Measurements from ENCODE around the gene HEG1. TPM values are rescaled to one million over a fixed set of nuclear protein-coding genes. Genes with fewer than 3 reads are reported as not detected.

The HEG1 gene
- total and polyA plus RNA-seq, 2 of the 4 experiments (the other 2 are of a cell fraction), result 25.6 to 43.4 TPM

- no peak overlapping the region for H2AFZ ChIP-seq (replicated peaks; ENCODE audit: low read length, poor library complexity)
- H3K4ac ChIP-seq (ENCODE audit: low read depth, low read length), result no peak overlapping the region
- no peak overlapping the region for H2AK9ac ChIP-seq (replicated peaks; ENCODE audit: low read depth, low read length, poor library complexity)
- peaks cover 13% of the 10 kb centered on the region for H3K4me1 ChIP-seq (ENCODE audit: control insufficient read depth, insufficient read depth, low read length)
- no peak overlapping the region for H3K18ac ChIP-seq (ENCODE audit: low read depth, low read length)
- H3K9ac ChIP-seq (ENCODE audit: low read depth, low read length), result no peak overlapping the region
- H3K27ac ChIP-seq (ENCODE audit: insufficient read depth, low read length), result no peak overlapping the region
- peaks cover 21% of the 10 kb centered on the region for H3K36me3 ChIP-seq (ENCODE audit: control insufficient read depth, insufficient read depth, low read length)
- H2BK15ac ChIP-seq (ENCODE audit: low read depth, low read length), result no peak overlapping the region
- H2BK20ac ChIP-seq (ENCODE audit: low read depth, low read length), result no peak overlapping the region
- intact Hi-C loops (cut with micrococcal nuclease), result no loop called here
- no peak overlapping the region for H3K56ac ChIP-seq (ENCODE audit: extremely low read depth, insufficient read depth, low read length)
- no peaks in the 10 kb centered on the region for H3K9me3 ChIP-seq (ENCODE audit: control insufficient read depth, insufficient read depth, low read length)
- H3K4me3 ChIP-seq (ENCODE audit: insufficient read depth, low read depth, low read length), result no peak overlapping the region
- H3K27me3 ChIP-seq (ENCODE audit: control insufficient read depth, insufficient read depth, low read length), result no peaks in the 10 kb centered on the region
- in situ Hi-C loops (cut with MboI; ENCODE audit: low sequenced_read_pairs), result no loop called here
- H4K91ac ChIP-seq (ENCODE audit: insufficient read depth, low read depth, low read length), result no peak overlapping the region
- no peak overlapping the region for H2AK5ac ChIP-seq (ENCODE audit: low read depth, low read length)
- H4K5ac ChIP-seq (ENCODE audit: low read depth, low read length), result no peak overlapping the region
- ChIA-PET CTCF (no interaction called here), POLR2A (ENCODE audit: unreplicated experiment) (no interaction called here)
- dilution Hi-C loops (cut with HindIII; ENCODE audit: low sequenced_read_pairs, unreplicated experiment), result no loop called here
- H4K20me1 ChIP-seq (ENCODE audit: insufficient read depth, low read length), result peaks cover 68% of the 10 kb centered on the region
- no peak overlapping the region for H4K8ac ChIP-seq (ENCODE audit: low read depth in 2 of 2, low read length in 2 of 2)
- no peak for TF ChIP-seq POLR2A (IDR thresholded peaks at IDR 0.05; ENCODE audit: low read depth, low read length)
- TF ChIP-seq CTCF (conservative IDR thresholded peaks at IDR 0.05; ENCODE audit: low read depth, low read length), result no peak
- TF ChIP-seq MAFK (IDR thresholded peaks at IDR 0.05; ENCODE audit: low read depth, low read length), result no peak
- TF ChIP-seq CHD1 (IDR thresholded peaks at IDR 0.05; ENCODE audit: low read depth, low read length), result no peak
- TF ChIP-seq SMC3 (IDR thresholded peaks at IDR 0.05; ENCODE audit: low read depth, low read length), result no peak
- TF ChIP-seq RAD21 (IDR thresholded peaks at IDR 0.05; ENCODE audit: low read length), result no peak
- no peak for TF ChIP-seq NFE2L2 (IDR thresholded peaks at IDR 0.05; ENCODE audit: low read depth, low read length)
- TF ChIP-seq MXI1 (IDR thresholded peaks at IDR 0.05; ENCODE audit: borderline replicate concordance, low read depth, low read length), result no peak
- TF ChIP-seq, protein P1, sequence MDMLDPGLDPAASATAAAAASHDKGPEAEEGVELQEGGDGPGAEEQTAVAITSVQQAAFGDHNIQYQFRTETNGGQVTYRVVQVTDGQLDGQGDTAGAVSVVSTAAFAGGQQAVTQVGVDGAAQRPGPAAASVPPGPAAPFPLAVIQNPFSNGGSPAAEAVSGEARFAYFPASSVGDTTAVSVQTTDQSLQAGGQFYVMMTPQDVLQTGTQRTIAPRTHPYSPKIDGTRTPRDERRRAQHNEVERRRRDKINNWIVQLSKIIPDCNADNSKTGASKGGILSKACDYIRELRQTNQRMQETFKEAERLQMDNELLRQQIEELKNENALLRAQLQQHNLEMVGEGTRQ (IDR thresholded peaks at IDR 0.05; ENCODE audit: low read depth, low read length), result no peak
- no peak for TF ChIP-seq CEBPB (IDR thresholded peaks at IDR 0.05; ENCODE audit: low read depth, low read length)
- TF ChIP-seq FOS (IDR thresholded peaks at IDR 0.05; ENCODE audit: low read depth, low read length), result no peak
- TF ChIP-seq RFX5 (IDR thresholded peaks at IDR 0.05; ENCODE audit: low read depth, low read length), result no peak
- no peak for TF ChIP-seq RCOR1 (IDR thresholded peaks at IDR 0.05; ENCODE audit: insufficient replicate concordance, low read length)
- no peak for TF ChIP-seq ELK1 (IDR thresholded peaks at IDR 0.05; ENCODE audit: borderline replicate concordance, low read depth, low read length)
- peaks cover 51 to 76% of the 10 kb centered on the region in 2 experiments for H3K79me1 ChIP-seq (ENCODE audit: low read depth in 1 of 2, low read length in 2 of 2)
- WGBS, 2 experiments (ENCODE audit: extremely low coverage in 2 of 2, insufficient read length in 1 of 2), result 100% methylated on average over 1 of the region's 5 CpGs; no CpG with 5 or more reads in 1 of the 2 experiments
- H3K14ac ChIP-seq (replicated peaks; ENCODE audit: low read depth, low read length), result no peak overlapping the region
- no TSS peak for BruUV-seq (replicated peaks)
- H2BK5ac ChIP-seq (ENCODE audit: low read depth, low read length, poor library complexity, severe bottlenecking), result no peak overlapping the region
- DNase-seq (no peak), ATAC-seq (ENCODE audit: low read depth) (no peak)
- no peak overlapping the region for H2BK120ac ChIP-seq (ENCODE audit: low read depth, low read length)
- peaks cover 25% of the 10 kb centered on the region for H3K9me1 ChIP-seq (ENCODE audit: insufficient read depth, low read length)
- no peak overlapping the region for H3K23ac ChIP-seq (ENCODE audit: low read depth, low read length)
- H3K4me2 ChIP-seq (ENCODE audit: low read depth, low read length), result no peak overlapping the region
Measured at GRCh38 chr3:125033135-125033534, 22.7 kb downstream of the HEG1 start.
